ENCODE measurements around the gene PSMD4. TPM values are rescaled to one million over a fixed set of nuclear protein-coding genes. Genes with fewer than 3 reads are reported as not detected.

PSMD4 gene
- total RNA-seq, 1 experiment from 2014 or later = 207 TPM

DNA sequence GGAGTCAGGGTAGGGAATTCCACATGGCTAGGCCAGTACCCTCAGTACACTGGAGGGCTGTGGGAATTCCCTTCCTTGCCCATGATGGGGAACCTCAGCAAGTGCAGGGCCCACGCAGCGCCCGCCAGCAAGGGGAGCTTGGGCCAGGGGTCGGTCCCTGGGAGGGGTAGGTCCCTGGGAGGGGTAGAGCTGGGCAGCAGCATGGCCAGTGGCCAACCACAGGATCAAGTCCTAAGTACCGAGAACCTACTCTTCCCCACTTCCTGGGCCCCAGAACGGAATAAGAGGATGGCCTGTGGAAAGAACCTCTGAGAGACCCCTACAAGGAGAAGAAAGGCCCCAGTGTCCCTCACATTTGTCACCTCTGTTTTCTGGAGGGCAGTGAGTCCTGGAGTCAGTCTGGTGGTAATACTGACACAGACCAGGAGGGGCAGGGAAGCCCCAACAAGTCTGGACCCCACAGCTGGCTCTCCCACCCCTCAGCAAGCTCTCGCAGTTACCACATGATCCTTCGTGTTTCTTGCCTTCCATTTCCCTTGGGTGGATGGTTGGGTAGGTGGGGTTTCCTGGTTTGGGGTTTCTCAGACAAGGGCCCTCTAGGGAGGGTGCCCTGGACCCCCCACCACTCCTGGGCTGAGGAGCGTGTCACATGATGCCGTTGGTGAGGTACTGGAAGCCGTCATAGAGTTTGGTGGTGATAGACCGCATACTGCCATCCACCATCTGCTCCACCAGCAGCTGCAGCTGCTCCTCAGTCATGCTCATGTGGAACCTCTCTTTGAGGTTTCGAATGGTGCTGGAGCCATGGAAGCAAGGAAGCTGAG, 37.9 kb downstream of the PSMD4 start:
- DNase-seq = no peak
- Histone ChIP-seq H3K23me2 (ENCODE audit: insufficient read length, low read depth, low read length, poor library complexity, severe bottlenecking) (no peaks in the 10 kb centered on the region), H4K91ac (ENCODE audit: insufficient read length, low read depth, low read length) (no peak overlapping the region), H3K79me1 (ENCODE audit: insufficient read depth, low read depth, low read length, poor library complexity, severe bottlenecking) (no peaks in the 10 kb centered on the region), H3K79me2 (ENCODE audit: insufficient read depth, low read length) (no peaks in the 10 kb centered on the region), H3K56ac (ENCODE audit: insufficient read length, low read depth, low read length) (no peak overlapping the region), H3K18ac (ENCODE audit: insufficient read length, low read depth, low read length) (no peak overlapping the region), H3K23ac (ENCODE audit: insufficient read length, low read depth, low read length) (no peak overlapping the region), H3K27ac (ENCODE audit: insufficient read length, low read depth, low read length) (no peak overlapping the region), H3T11ph (ENCODE audit: low read length) (no peak overlapping the region), H3K4ac (ENCODE audit: low read depth, low read length) (no peak overlapping the region), H3K4me2 (ENCODE audit: insufficient read depth, insufficient read length, low read length) (no peak overlapping the region), H2BK5ac (ENCODE audit: insufficient read length, low read length) (no peak overlapping the region), H2BK15ac (ENCODE audit: low read depth, low read length) (no peak overlapping the region), H3K4me1 (ENCODE audit: insufficient read depth, low read length) (peaks cover 4% of the 10 kb centered on the region; the same call in 1 of the 2 replicates), H3K27me3 (ENCODE audit: insufficient read depth, low read length) (no peaks in the 10 kb centered on the region), H2BK20ac (ENCODE audit: low read depth, low read length, poor library complexity, severe bottlenecking) (no peak overlapping the region), H2BK12ac (ENCODE audit: insufficient read length, low read depth, low read length) (no peak overlapping the region), H4K5ac (ENCODE audit: insufficient read length, low read depth, low read length) (no peak overlapping the region), H3K9ac (ENCODE audit: extremely low read depth, insufficient read length, low read length) (no peak overlapping the region), H4K20me1 (ENCODE audit: control insufficient read depth, insufficient read depth, insufficient read length) (peaks cover under 1% of the 10 kb centered on the region), H3K14ac (ENCODE audit: insufficient read depth, low read length) (no peak overlapping the region), H2AFZ (ENCODE audit: low read length) (no peak overlapping the region), H2AK5ac (ENCODE audit: insufficient read length, low read length) (no peak overlapping the region), H3K9me3 (ENCODE audit: control insufficient read depth, low read depth, low read length) (no peaks in the 10 kb centered on the region), H4K8ac (replicated peaks; ENCODE audit: insufficient read length, low read depth, low read length) (no peak overlapping the region), H2BK120ac (ENCODE audit: low read depth, low read length, poor library complexity, severe bottlenecking) (no peak overlapping the region)
- Mint-ChIP-seq H3K27ac (peak overlapping the region in 2 of 3 experiments; percentile 80 to 94; a peak in 4 of 7 replicates), H3K9me3 (no peaks in the 10 kb centered on the region; a peak in 1 of 5 replicates), H3K4me1 (peaks cover 36 to 56% of the 10 kb centered on the region in 2 experiments), H3K27me3 (ENCODE audit: low read depth) (peaks cover 2% of the 10 kb centered on the region; the same call in 1 of the 2 replicates), H3K36me3 (ENCODE audit: insufficient read depth in 1 of 3, low read depth in 3 of 3) (peaks cover 38 to 76% (median 68%) of the 10 kb centered on the region in 3 experiments), H3K4me3 (no peak overlapping the region; a peak in 1 of 5 replicates)
- no CpG with 5 or more reads among the region's 13 CpGs for WGBS (ENCODE audit: extremely low coverage, insufficient read length, low lambda C conversion rate)
- TF ChIP-seq, protein P1, sequence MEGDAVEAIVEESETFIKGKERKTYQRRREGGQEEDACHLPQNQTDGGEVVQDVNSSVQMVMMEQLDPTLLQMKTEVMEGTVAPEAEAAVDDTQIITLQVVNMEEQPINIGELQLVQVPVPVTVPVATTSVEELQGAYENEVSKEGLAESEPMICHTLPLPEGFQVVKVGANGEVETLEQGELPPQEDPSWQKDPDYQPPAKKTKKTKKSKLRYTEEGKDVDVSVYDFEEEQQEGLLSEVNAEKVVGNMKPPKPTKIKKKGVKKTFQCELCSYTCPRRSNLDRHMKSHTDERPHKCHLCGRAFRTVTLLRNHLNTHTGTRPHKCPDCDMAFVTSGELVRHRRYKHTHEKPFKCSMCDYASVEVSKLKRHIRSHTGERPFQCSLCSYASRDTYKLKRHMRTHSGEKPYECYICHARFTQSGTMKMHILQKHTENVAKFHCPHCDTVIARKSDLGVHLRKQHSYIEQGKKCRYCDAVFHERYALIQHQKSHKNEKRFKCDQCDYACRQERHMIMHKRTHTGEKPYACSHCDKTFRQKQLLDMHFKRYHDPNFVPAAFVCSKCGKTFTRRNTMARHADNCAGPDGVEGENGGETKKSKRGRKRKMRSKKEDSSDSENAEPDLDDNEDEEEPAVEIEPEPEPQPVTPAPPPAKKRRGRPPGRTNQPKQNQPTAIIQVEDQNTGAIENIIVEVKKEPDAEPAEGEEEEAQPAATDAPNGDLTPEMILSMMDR (conservative IDR thresholded peaks at IDR 0.05) = peak; percentile 28; the same call in 1 of the 3 replicates

Data from H9 (cell line).